IMR-90 (cell line): ENCODE measurements around the gene UQCC5. TPM values are rescaled to one million over a fixed set of nuclear protein-coding genes. Genes with fewer than 3 reads are reported as not detected.

Source experiments
- ATAC-seq: fragments of 200-7000 bp; cut with Tn5 transposase; 2 replicates; pipeline ENCODE4 v1.9.1; 2020; ENCODE audit warnings: low read depth, mild to moderate bottlenecking, moderate library complexity
- BruUV-seq: library from RNA; stranded (reverse); fragments of 400-500 nt; replicated peaks from 2 replicates; lab custom pipeline; 2021; lab: Mats Ljungman, UMichigan
- CTCF ChIA-PET: fragments of 300-600 bp; formaldehyde crosslinking; extraction: SDS; loops from one replicate; lab custom pipeline; 2021; ENCODE audit warnings: antibody characterized with exemption; lab: Yijun Ruan, JAX
- POLR2A ChIA-PET: fragments of 300-600 bp; sonication (Branson Sonifier 250); formaldehyde crosslinking; loops from one replicate; lab custom pipeline; 2022; ENCODE audit warnings: antibody characterized with exemption; ENCODE audit not compliant: unreplicated experiment; lab: Charles Lee
- DNase-seq: peaks from one replicate; pipeline ENCODE4 v3.0.0; 2013
- H2AFZ ChIP-seq: replicated peaks from 2 replicates; pipeline ENCODE3; 2013; ENCODE audit warnings: low read length, mild to moderate bottlenecking; ENCODE audit not compliant: poor library complexity
- H2AK5ac ChIP-seq: 2 replicates; pipeline ENCODE4 v1.6.1; 2013; ENCODE audit warnings: low read depth, low read length, inconsistent platforms
- H2AK9ac ChIP-seq: replicated peaks from 2 replicates; pipeline ENCODE3; 2013; ENCODE audit warnings: mild to moderate bottlenecking, low read depth, low read length, moderate library complexity; ENCODE audit not compliant: poor library complexity
- H2BK120ac ChIP-seq: 2 replicates; pipeline ENCODE4 v1.6.1; 2013; ENCODE audit warnings: low read depth, low read length, inconsistent platforms
- H2BK15ac ChIP-seq: 3 replicates; pipeline ENCODE4 v1.6.1; 2013; ENCODE audit warnings: low read depth, low read length, inconsistent platforms
- H2BK20ac ChIP-seq: 2 replicates; pipeline ENCODE4 v1.6.1; 2013; ENCODE audit warnings: low read depth, mild to moderate bottlenecking, inconsistent platforms, low read length, moderate library complexity
- H2BK5ac ChIP-seq: 2 replicates; pipeline ENCODE4 v1.6.1; 2013; ENCODE audit warnings: mild to moderate bottlenecking, low read depth, low read length, inconsistent platforms; ENCODE audit not compliant: poor library complexity, severe bottlenecking
- H3K14ac ChIP-seq: replicated peaks from 2 replicates; pipeline ENCODE4 v1.6.1; 2013; ENCODE audit warnings: low read depth, low read length, inconsistent platforms
- H3K18ac ChIP-seq: 2 replicates; pipeline ENCODE4 v1.6.1; 2013; ENCODE audit warnings: low read depth, low read length, control low read depth
- H3K23ac ChIP-seq: 2 replicates; pipeline ENCODE4 v1.6.1; 2013; ENCODE audit warnings: low read depth, low read length, inconsistent platforms
- H3K27ac ChIP-seq: 2 replicates; pipeline ENCODE4 v1.5.1; 2013; ENCODE audit warnings: mild to moderate bottlenecking, control low read depth, low read length; ENCODE audit not compliant: insufficient read depth
- H3K27me3 ChIP-seq: 2 replicates; pipeline ENCODE4 v1.6.1; 2013; ENCODE audit warnings: low read length; ENCODE audit not compliant: control insufficient read depth, insufficient read depth
- H3K36me3 ChIP-seq: 2 replicates; pipeline ENCODE4 v1.6.1; 2013; ENCODE audit warnings: low read length, mixed read lengths; ENCODE audit not compliant: control insufficient read depth, insufficient read depth
- H3K4ac ChIP-seq: 2 replicates; pipeline ENCODE4 v1.6.1; 2013; ENCODE audit warnings: low read depth, low read length, inconsistent platforms
- H3K4me1 ChIP-seq: 2 replicates; pipeline ENCODE4 v1.6.1; 2013; ENCODE audit warnings: low read length, mixed read lengths; ENCODE audit not compliant: control insufficient read depth, insufficient read depth
- H3K4me2 ChIP-seq: 2 replicates; pipeline ENCODE4 v1.6.1; 2013; ENCODE audit warnings: low read depth, mild to moderate bottlenecking, control low read depth, low read length, moderate library complexity
- H3K4me3 ChIP-seq: 2 replicates; pipeline ENCODE4 v1.5.1; 2013; ENCODE audit warnings: low read depth, mild to moderate bottlenecking, control low read depth, low read length, moderate library complexity; ENCODE audit not compliant: insufficient read depth
- H3K56ac ChIP-seq: 2 replicates; pipeline ENCODE4 v1.6.1; 2013; ENCODE audit warnings: low read length, inconsistent platforms; ENCODE audit not compliant: insufficient read depth; ENCODE audit errors: extremely low read depth
- H3K79me1 ChIP-seq, 2 experiments: 2 replicates each; pipeline ENCODE4 v1.6.1; 2013; ENCODE audit warnings: low read length in 2 of 2, inconsistent platforms in 1 of 2, low read depth in 1 of 2
- H3K9ac ChIP-seq: 2 replicates; pipeline ENCODE4 v1.6.1; 2013; ENCODE audit warnings: low read depth, low read length, control low read depth
- H3K9me1 ChIP-seq: 2 replicates; pipeline ENCODE4 v1.6.1; 2013; ENCODE audit warnings: low read length, inconsistent platforms; ENCODE audit not compliant: insufficient read depth
- H3K9me3 ChIP-seq: 2 replicates; pipeline ENCODE4 v1.6.1; 2013; ENCODE audit warnings: low read length; ENCODE audit not compliant: control insufficient read depth, insufficient read depth
- H4K20me1 ChIP-seq: 2 replicates; pipeline ENCODE4 v1.6.1; 2013; ENCODE audit warnings: low read length, inconsistent platforms; ENCODE audit not compliant: insufficient read depth
- H4K5ac ChIP-seq: 2 replicates; pipeline ENCODE4 v1.6.1; 2013; ENCODE audit warnings: mild to moderate bottlenecking, low read depth, low read length, control low read depth
- H4K8ac ChIP-seq, 2 experiments: 2 replicates each; pipeline ENCODE4 v1.6.1; 2013; ENCODE audit warnings: low read depth in 2 of 2, low read length in 2 of 2, control low read depth in 1 of 2, inconsistent platforms in 1 of 2
- H4K91ac ChIP-seq: 2 replicates; pipeline ENCODE4 v1.6.1; 2013; ENCODE audit warnings: low read depth, low read length, inconsistent platforms; ENCODE audit not compliant: insufficient read depth
- SMC3 ChIP-seq: fragments of 150-350 bp; IDR thresholded peaks from 2 replicates; pipeline ENCODE4 v1.6.1; 2016; ENCODE audit warnings: low read depth, mild to moderate bottlenecking, antibody characterized with exemption, low read length, moderate library complexity
- WGBS, 2 experiments: methylation state at CpG; one replicate each; pipeline versions ENCODE4 v1.1.5 to v1.1.7; 2013; ENCODE audit warnings: missing lambda C conversion rate in 2 of 2; ENCODE audit not compliant: insufficient read length in 1 of 2; ENCODE audit errors: extremely low coverage in 2 of 2; 5-methylcytosine and 5-hydroxymethylcytosine counted together
- dilution Hi-C: fragments of 300-500 bp; cut with HindIII; formaldehyde crosslinking; loops from one replicate; pipeline ENCODE4 v1.14.3; 2018; ENCODE audit warnings: low sequenced_read_pairs; ENCODE audit not compliant: unreplicated experiment
- in situ Hi-C: fragments of 300-500 bp; cut with MboI; formaldehyde crosslinking; loops from 3 replicates; pipeline ENCODE4 v1.14.3; 2019; ENCODE audit warnings: low sequenced_read_pairs, inconsistent platforms, mixed read lengths
- intact Hi-C: fragments of 100-400 bp; cut with micrococcal nuclease; formaldehyde crosslinking; loops from 2 replicates; pipeline ENCODE4 v1.10.0; 2022
- polyA plus RNA-seq, 3 experiments: library from polyadenylated mRNA; depleted of rRNA; stranded (reverse); fragments of >200 nt; gene quantifications; 2 replicates each; pipeline ENCODE4 v1.2.3, GENCODE V29; 2012; ENCODE audit warnings: low replicate concordance in 1 of 3
- total RNA-seq: library from RNA; depleted of rRNA; stranded (reverse); fragments of >200 nt; gene quantifications from 2 replicates; pipeline ENCODE4 v1.2.3, GENCODE V29; 2012

The UQCC5 gene
- total and polyA plus RNA-seq, 2 of the 4 experiments (the other 2 are of a cell fraction), result 1.1 to 16.9 TPM

- Histone ChIP-seq H3K4me1 (peaks cover 2% of the 10 kb centered on the region; the same call in 1 of the 2 replicates), H2AK9ac (no peak overlapping the region), H3K56ac (no peak overlapping the region), H3K36me3 (peaks cover 51% of the 10 kb centered on the region), H2AK5ac (no peak overlapping the region), H3K4me3 (no peak overlapping the region), H3K18ac (no peak overlapping the region), H3K9ac (no peak overlapping the region), H3K4me2 (no peak overlapping the region), H3K9me1 (peaks cover 11% of the 10 kb centered on the region), H3K27ac (no peak overlapping the region), H2BK120ac (no peak overlapping the region), H3K4ac (no peak overlapping the region), H3K27me3 (no peaks in the 10 kb centered on the region), H2BK20ac (no peak overlapping the region), H2BK15ac (no peak overlapping the region), H4K91ac (no peak overlapping the region), H3K79me1 (peaks cover 0 to 33% of the 10 kb centered on the region in 2 experiments), H4K8ac (no peak overlapping the region), H3K9me3 (no peaks in the 10 kb centered on the region), H2AFZ (no peak overlapping the region), H3K23ac (no peak overlapping the region), H4K20me1 (peaks cover 11% of the 10 kb centered on the region), H3K14ac (no peak overlapping the region), H2BK5ac (no peak overlapping the region), H4K5ac (no peak overlapping the region)
- ATAC-seq (no peak), DNase-seq (no peak)
- CTCF ChIA-PET, result no interaction called here
- intact Hi-C loops, result no loop called here
- in situ Hi-C loops, result no loop called here
- 92% methylated on average over 12 of the region's 26 CpGs; no CpG with 5 or more reads in 1 of the 2 experiments for WGBS, 2 experiments
- no TSS peak for BruUV-seq
- no peak for TF ChIP-seq SMC3
- POLR2A ChIA-PET, result no interaction called here
- dilution Hi-C loops, result no loop called here
Measured at GRCh38 chr3:52523386-52524257, 12.8 kb upstream of the UQCC5 start.
